ENCODE results near the gene MYRF.

The MYRF gene

DNA sequence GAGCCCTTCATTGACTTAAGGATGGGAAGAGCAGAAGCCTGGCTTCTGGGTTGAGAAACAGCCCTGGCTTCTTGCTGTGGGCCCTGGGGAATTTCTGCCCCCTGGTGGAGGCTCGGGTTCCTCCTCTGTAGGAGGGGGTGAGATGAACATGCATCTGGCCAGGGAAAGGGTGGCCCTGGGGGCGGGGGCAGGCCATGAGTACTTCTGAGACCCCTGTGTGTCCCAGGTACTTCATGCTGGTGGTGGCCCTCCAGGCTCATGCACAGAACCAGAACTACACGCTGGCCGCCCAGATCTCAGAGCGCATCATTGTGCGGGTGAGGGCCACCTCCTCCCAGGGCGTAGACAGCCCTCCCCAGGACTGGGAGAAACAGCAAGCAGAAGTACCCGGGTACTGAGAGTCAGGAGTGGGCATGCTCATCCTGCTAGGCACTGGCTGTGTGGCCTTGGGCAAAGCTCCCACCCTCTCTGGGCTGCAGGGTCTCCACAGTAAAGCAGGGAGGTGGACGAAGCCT lies 24.2 kb downstream of the MYRF start:
- DNase-seq (ENCODE audit: low spot score): peak; percentile 92

DNA sequence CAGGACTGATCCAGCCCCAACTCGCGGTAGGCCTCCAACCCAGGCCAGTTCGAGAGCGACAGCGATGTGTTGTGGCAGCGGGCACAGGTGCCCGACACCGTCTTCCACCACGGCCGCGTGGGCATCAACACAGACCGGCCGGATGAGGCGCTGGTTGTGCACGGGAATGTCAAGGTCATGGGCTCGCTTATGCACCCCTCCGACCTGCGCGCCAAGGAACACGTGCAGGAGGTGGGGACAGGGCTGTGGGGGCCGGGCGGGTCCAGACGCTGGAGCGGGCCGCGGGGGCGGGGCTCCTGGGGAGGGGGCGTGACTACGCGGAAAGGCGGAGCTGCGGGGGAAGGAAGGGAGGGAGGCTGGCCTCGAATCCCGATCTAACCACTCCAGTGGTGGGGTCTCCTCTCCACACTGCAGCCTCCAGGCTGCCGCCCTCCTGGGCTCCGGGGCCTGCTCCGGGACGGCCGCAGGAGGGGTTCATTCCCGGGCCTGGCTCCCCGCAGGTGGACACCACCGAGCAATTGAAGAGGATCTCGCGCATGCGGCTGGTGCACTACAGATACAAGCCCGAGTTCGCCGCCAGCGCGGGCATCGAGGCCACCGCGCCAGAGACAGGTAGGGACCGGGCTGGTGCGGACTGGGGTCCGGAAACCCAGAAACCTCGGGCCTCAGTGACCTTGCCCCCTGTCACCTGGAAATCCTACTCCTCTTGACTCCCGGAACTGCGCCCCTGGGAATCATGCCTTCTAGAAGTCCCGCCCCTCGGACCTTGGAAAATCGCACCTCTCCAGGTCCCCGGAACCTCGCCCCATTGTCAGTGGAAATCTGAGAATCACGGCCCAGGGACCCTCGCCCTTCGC lies 25.0 kb downstream of the MYRF start:
- no peak for DNase-seq (ENCODE audit: low spot score)

GRCh38 chr11:61778357-61778886 lies 26.0 kb downstream of the MYRF start:
- DNase-seq (ENCODE audit: low spot score): peak; percentile 13

- no peak for DNase-seq (ENCODE audit: low spot score)
These were observed 26.6 kb downstream of the MYRF start for GRCh38 chr11:61778920-61779650.

- DNase-seq (ENCODE audit: low spot score): peak; percentile 16
These were observed 27.5 kb downstream of the MYRF start for GRCh38 chr11:61779666-61780525.

DNA sequence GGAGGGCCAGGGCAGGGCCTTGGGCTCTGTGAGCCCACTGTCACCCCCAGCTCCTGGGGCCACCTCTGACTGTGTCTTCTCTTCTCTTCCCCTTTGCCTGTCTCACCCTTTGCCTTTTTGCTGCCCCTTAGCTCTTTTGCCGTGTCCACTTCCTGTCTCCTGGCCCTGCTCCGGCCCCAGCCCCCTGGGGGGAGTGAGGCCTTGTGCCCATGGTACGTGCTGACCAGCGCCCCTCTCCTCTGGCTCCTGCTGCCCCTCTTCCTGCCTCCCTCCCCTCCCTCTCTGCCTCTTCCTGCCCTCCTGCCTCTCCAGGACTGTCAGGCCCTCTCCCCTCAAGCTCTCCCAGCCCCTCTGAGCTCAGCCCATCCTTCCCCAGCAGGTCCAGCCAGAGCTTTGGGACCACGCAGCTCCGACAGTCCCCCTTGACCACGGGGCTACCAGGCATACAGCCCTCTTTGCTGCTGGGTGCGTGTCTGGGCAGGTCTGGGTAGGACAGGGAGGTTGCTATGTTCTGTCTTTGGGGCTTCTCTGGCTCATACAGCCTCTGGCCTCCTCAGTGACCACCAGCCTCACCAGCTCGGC lies 28.2 kb downstream of the MYRF start:
- DNase-seq (ENCODE audit: low spot score): peak; percentile 10

GRCh38 chr11:61781585-61781984 lies 29.1 kb downstream of the MYRF start:
- no peak for DNase-seq (ENCODE audit: low spot score)

DNA sequence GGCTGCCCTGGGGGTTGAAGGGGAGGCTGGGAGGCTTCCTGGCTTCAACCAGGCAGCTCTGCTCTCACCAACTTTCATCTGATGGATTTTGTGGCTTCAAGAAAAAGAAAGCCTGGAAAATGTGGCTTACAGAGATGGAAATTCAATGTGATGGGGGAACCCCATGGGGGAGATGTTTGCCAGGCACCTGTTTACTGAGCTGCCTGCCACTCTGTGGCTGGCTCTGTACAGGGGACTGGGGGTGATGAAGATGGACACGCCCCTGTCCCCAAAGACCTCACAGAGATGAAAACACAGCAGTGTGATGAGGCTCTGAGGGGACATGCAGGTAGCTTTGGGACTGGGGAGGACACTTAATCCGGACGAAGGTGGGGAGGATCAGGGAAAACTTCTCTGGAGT lies 29.9 kb downstream of the MYRF start:
- no peak for DNase-seq (ENCODE audit: low spot score)

DNA sequence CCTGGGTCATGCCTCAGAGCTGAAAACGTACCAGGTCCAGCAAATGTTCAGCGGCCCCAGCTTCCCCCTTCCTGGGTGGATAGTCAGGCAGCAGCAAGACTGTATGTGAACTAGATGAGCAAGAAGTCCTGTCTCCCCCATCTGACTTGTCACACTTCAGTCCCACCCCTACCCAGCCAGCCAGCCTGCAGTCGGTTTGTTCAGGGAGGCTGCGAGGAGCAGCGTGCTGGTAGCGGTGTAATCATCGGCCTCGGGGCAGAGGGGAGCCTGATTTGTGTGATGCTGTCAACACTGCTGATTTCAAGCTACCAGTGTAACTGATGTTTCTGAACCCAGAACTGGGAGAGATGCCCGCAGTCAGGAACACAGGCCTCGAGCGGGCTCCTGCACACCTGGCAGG lies 30.4 kb downstream of the MYRF start:
- no peak for DNase-seq (ENCODE audit: low spot score)

DNA sequence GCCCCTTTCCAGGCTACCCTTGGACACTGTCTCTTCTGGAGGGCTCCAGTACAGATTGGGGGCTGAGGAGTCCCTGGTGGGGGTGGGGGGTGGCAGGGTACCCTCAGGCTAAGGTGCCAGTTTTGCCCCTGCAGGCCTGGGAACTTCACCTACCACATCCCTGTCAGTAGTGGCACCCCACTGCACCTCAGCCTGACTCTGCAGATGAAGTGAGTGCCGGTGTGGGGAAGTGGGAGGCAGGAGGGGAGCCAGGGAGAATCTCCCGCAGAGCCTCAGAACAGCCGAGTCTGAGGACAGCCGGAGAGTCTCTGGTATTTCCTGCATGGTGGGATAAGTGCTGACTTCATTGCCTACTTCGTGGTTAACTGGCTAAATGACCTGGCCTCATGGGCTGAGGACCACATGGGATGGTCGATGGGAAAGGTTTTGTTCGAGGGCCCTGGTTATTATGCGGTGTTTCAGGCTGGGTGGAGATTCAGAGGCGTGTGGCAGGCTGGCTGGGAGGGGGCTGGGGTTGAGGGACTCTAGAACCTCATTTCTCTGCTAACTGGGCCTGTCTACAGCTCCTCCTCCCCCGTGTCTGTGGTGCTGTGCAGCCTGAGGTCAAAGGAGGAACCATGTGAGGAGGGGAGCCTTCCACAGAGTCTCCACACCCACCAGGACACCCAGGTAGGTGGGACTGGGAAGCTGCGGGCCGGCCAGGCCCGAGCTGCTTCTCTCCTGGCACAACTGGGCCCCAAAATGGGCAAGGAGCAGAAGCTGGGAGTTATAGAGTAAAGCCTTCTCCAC lies 31.5 kb downstream of the MYRF start:
- DNase-seq (ENCODE audit: low spot score): no peak

DNA sequence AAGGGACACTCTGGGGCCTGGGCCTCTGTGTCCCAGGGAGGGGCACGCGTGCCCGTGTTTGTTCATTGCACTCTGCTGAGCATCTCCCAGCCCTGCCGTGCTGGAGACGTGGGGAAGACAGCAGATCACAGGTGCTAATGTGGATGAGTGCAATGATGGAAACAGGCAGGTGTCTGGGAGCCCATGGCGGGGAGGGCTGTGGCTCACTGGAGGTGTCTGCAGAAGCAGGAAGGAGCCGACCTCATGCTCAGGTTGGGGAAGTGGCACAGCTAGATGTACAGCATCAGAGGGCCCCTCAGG lies 32.0 kb downstream of the MYRF start:
- no peak for DNase-seq (ENCODE audit: low spot score)

- DNase-seq (ENCODE audit: low spot score): no peak
These were observed 33.5 kb downstream of the MYRF start for GRCh38 chr11:61785837-61786402.

GRCh38 chr11:61787928-61788491 lies 35.6 kb downstream of the MYRF start:
- no peak for DNase-seq (ENCODE audit: low spot score)

DNA sequence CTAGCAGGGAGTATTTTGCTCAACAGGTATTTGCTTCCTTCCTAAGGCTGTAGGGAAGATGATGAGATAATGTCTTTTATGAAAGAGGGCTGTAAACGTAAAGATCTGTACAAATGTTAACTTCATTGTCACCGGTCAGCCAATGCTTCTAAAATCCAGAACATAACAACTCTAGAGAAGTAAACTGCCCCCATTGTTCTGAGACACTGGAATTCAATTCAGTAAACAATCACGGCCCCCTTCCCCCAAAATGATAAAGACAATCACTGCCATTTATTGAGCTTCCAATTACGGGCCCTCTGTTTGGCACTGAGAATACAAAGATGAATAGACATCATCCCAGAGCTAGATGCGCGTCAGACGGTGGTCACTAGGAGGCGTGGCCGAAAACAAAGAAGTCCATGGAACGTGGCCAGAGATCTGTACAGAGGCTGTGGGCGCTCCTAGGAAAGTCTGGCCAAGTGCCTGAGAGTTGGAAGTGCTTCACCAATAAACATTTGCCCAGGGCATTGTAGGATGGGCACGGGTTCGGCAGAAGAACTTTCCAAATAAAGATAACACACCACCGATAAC lies 39.4 kb downstream of the MYRF start:
- peak; percentile 89 for DNase-seq (ENCODE audit: low spot score)

- peak; percentile 92 for DNase-seq (ENCODE audit: low spot score)
These were observed 40.1 kb downstream of the MYRF start, which contains the start of the genes FEN1 and TMEM258 for GRCh38 chr11:61792310-61793082. TSS of gene FEN1 (plus strand) at chr11:61792911. CDS start at chr11:61795362, 2,451 bp downstream. TSS of gene TMEM258 (minus strand) at chr11:61792599. CDS start at chr11:61792558, 41 bp downstream.

DNA sequence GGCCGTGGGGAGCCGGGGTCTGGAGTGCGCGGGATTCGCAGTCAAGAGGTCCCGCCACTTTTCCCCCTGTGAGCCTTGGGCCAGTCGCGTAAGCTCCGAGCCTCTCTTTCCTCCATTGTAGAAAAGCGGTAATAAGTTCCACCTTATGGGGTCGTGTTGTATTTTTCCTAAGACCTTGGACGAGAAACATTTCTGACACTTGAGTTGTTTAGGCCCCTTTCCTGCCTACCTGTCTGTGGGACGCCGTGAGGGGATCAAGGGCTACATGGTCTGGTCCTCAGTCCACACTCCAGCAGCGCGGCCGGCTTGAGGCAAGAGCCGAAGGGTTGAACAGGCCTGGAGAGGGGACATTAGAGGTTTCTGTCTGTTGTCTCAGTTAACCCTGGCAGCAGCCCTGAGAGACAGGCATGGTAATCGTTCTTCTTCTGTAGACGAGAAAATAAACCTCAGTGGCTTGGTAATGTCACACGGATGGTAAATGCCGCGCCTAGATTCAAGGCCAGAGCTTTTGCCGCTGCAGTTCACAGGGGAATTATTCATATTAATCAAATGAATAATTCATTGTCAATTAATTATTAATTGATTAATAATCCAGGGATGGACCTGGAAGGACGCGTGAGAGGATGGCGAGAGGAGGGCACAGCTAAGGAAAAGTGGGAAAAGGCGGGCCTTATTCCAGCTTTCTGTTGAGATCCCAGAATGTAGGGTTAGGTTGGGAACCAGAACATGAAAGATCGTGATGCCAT lies 40.8 kb downstream of the MYRF start:
- DNase-seq (ENCODE audit: low spot score): no peak

DNA sequence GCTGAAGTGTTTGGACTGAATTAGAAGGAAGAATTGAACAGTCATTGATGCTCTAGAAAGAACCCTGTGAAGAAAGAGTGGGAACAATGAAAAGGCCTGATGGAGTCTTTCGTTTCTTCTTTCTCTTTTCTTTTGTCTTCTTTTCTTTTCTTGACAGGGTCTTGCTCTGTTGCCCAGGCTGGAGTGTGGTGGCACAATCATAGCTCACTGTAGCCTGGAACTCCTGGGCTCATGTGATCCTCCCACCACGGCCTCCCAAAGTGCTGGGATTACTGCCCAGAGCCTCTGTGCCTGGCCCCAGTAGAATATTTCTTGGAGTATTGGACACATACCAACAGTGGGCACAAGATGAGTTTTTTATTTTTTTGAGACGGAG lies 41.4 kb downstream of the MYRF start:
- DNase-seq (ENCODE audit: low spot score): no peak

DNA sequence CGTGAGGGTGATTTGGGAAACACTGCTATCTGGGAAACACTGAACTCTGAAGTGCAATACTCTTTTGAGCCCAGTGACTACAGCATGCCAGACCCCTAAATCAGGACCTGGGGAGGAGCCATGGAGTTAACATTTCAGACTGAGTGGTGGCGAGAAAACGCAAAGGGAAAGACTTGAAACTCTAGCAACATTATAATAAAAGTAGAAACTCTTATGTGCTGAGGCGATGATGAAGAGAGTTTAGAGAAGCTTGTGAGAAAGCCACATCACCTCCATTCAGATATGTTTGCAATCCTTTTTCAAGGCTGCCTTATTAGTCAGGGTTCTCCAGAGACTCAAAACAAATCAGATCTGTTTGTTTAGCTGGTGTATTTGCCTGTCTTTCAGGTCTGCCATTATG lies 42.1 kb downstream of the MYRF start:
- no peak for DNase-seq (ENCODE audit: low spot score)
